K562 (cell line): ENCODE measurements around the gene MRPL55. TPM values are rescaled to one million over a fixed set of nuclear protein-coding genes. Genes with fewer than 3 reads are reported as not detected.

Source experiments
- BACH1 ChIP-seq: fragments of 200-800 bp; sonication (Bioruptor generic); IDR thresholded peaks from 2 replicates; pipeline ENCODE4 v1.6.1; 2016; ENCODE audit warnings: missing genetic modification characterization, missing compliant biosample characterization
- BCOR ChIP-seq: fragments of 450-650 bp; IDR thresholded peaks from 2 replicates; pipeline ENCODE4 v1.6.1; 2016
- C11orf30 ChIP-seq: fragments of 450-650 bp; IDR thresholded peaks from 2 replicates; pipeline ENCODE4 v1.6.1; 2016; ENCODE audit warnings: low read depth, mild to moderate bottlenecking
- CSDE1 ChIP-seq, 2 experiments: fragments of 450-650 bp; IDR thresholded peaks; 2 replicates each; pipeline ENCODE4 v1.6.1; 2016; ENCODE audit warnings: mild to moderate bottlenecking in 1 of 2
- CUX1 ChIP-seq: fragments of 200-800 bp; sonication (Bioruptor generic); IDR thresholded peaks from 2 replicates; pipeline ENCODE4 v1.6.1; 2016; ENCODE audit warnings: missing genetic modification characterization, missing compliant biosample characterization
- ESRRA ChIP-seq: fragments of 450-650 bp; IDR thresholded peaks from 2 replicates; pipeline ENCODE4 v1.6.1; 2014; ENCODE audit warnings: low read depth, mild to moderate bottlenecking, moderate library complexity, borderline replicate concordance
- ETS2 ChIP-seq: IDR thresholded peaks from 2 replicates; pipeline ENCODE4 v1.6.1; 2016; ENCODE audit warnings: borderline replicate concordance, missing genetic modification characterization, mild to moderate bottlenecking, moderate library complexity, missing compliant biosample characterization; ENCODE audit not compliant: poor library complexity, severe bottlenecking
- GATAD2B ChIP-seq: fragments of 450-650 bp; IDR thresholded peaks from 2 replicates; pipeline ENCODE4 v1.6.1; 2017; ENCODE audit warnings: mild to moderate bottlenecking, borderline replicate concordance
- HNRNPK ChIP-seq: fragments of 200-400 bp; formaldehyde crosslinking; IDR thresholded peaks from one replicate; pipeline ENCODE4 v1.6.1; 2018; ENCODE audit warnings: mild to moderate bottlenecking, low read depth, low read length; ENCODE audit not compliant: poor library complexity, severe bottlenecking
- ILF3 ChIP-seq: fragments of 450-650 bp; IDR thresholded peaks from 2 replicates; pipeline ENCODE4 v1.6.1; 2018; ENCODE audit warnings: antibody characterized with exemption, mild to moderate bottlenecking, moderate library complexity, borderline replicate concordance
- KAT2B ChIP-seq: IDR thresholded peaks from one replicate; pipeline ENCODE4 v1.6.1; 2012; ENCODE audit warnings: low read depth, mild to moderate bottlenecking, control low read depth, inconsistent platforms, low read length, moderate library complexity
- KHSRP ChIP-seq: fragments of 450-650 bp; IDR thresholded peaks from 2 replicates; pipeline ENCODE4 v1.6.1; 2017
- KLF13 ChIP-seq: fragments of 450-650 bp; IDR thresholded peaks from 2 replicates; pipeline ENCODE4 v1.6.1; 2016; ENCODE audit warnings: missing genetic modification characterization, low read depth, mild to moderate bottlenecking, missing compliant biosample characterization, moderate library complexity, borderline replicate concordance
- PTTG1 ChIP-seq: fragments of 450-650 bp; IDR thresholded peaks from 2 replicates; pipeline ENCODE4 v1.6.1; 2016; ENCODE audit warnings: low read depth, mild to moderate bottlenecking, missing genetic modification characterization, missing compliant biosample characterization
- RCOR1 ChIP-seq, 2 experiments: IDR thresholded peaks; 2 replicates each; pipeline ENCODE4 v1.6.1; 2012; ENCODE audit warnings: low read depth in 2 of 2, low read length in 2 of 2, borderline replicate concordance in 1 of 2, improper control_type of control experiment in 1 of 2
- TAF9B ChIP-seq: fragments of 450-650 bp; IDR thresholded peaks from 2 replicates; pipeline ENCODE4 v1.6.1; 2018; ENCODE audit warnings: mild to moderate bottlenecking; ENCODE audit not compliant: partially characterized antibody
- TFAM ChIP-seq: fragments of 250-450 bp; sonication (Bioruptor Pico); conservative IDR thresholded peaks from 2 replicates; pipeline ENCODE4 v1.5.0; 2021; ENCODE audit warnings: mild to moderate bottlenecking, moderate library complexity
- YBX1 ChIP-seq: fragments of 450-650 bp; IDR thresholded peaks from 2 replicates; pipeline ENCODE4 v1.7.1; 2016; ENCODE audit warnings: mild to moderate bottlenecking
- ZNF133 ChIP-seq: fragments of 250-450 bp; sonication (Bioruptor Pico); IDR thresholded peaks from 2 replicates; pipeline ENCODE4 v1.4.0; 2020; ENCODE audit warnings: mild to moderate bottlenecking
- ZNF354B ChIP-seq: fragments of 250-450 bp; sonication (Bioruptor Pico); IDR thresholded peaks from 2 replicates; pipeline ENCODE4 v1.4.0; 2020
- ZNF778 ChIP-seq: fragments of 450-650 bp; formaldehyde crosslinking; IDR thresholded peaks from 2 replicates; pipeline ENCODE4 v1.4.0; 2020; ENCODE audit warnings: mild to moderate bottlenecking, moderate library complexity
- polyA plus RNA-seq, 8 experiments: library from polyadenylated mRNA; depleted of rRNA in 4 of 8; stranded (reverse) in 5 of 8; unstranded in 3 of 8; fragments of >200 nt; fragmentation: Nextera tagmentation in 2 of 8; fragmentation: Illumina TruSeq in 1 of 8; extraction: Ambion mirVana in 2 of 8; extraction: Trizol in 1 of 8; gene quantifications; 2 replicates each; pipeline versions ENCODE4 v1.2.1 to v1.2.3, GENCODE V29; 2011 to 2014; ENCODE audit warnings: inconsistent platforms in 1 of 8, missing spikeins in 1 of 8
- total RNA-seq, 7 experiments: library from RNA; depleted of rRNA in 6 of 7; stranded (reverse); fragments of >200 nt in 6 of 7; fragmentation: Illumina TruSeq in 2 of 7; extraction: Trizol in 2 of 7; gene quantifications; 2 replicates each; pipeline versions ENCODE4 v1.2.1 to v1.2.3, GENCODE V29; 2011 to 2021; ENCODE audit warnings: low replicate concordance in 1 of 7
- TF ChIP-seq, protein P1 (sequence below): fragments of 450-650 bp; formaldehyde crosslinking; IDR thresholded peaks from 2 replicates; pipeline ENCODE4 v1.4.0; 2022; ENCODE audit warnings: mild to moderate bottlenecking, moderate library complexity

The MRPL55 gene
- total and polyA plus RNA-seq, 9 of the 15 experiments (the other 6 are each of a cell fraction or from before 2014, with no cell fraction given): 34.9 to 228 (median 81.0) TPM

GRCh38 chr1:228085287-228085951 lies 23.7 kb downstream of the MRPL55 start (continued):
- TF ChIP-seq ILF3: no peak
- no peak for TF ChIP-seq BACH1 (tag)
- no peak for TF ChIP-seq HNRNPK
- no peak for TF ChIP-seq ZNF778 (CRISPR knock-in tag)
- no peak for TF ChIP-seq TFAM
- TF ChIP-seq RCOR1 (IDR thresholded peaks at IDR 0.05; ENCODE audit: borderline replicate concordance in 1 of 2, low read depth in 2 of 2, low read length in 2 of 2): peak in 1 of 2 experiments; percentile 89; a peak in 3 of 4 replicates
- TF ChIP-seq CUX1: no peak
- no peak for TF ChIP-seq ZNF354B (CRISPR knock-in tag)
- no peak for TF ChIP-seq ETS2 (tag)
- TF ChIP-seq ESRRA: no peak
- TF ChIP-seq ZNF133 (CRISPR knock-in tag): no peak
- TF ChIP-seq GATAD2B: no peak
- no peak for TF ChIP-seq CSDE1 (IDR thresholded peaks at IDR 0.05)
- TF ChIP-seq KHSRP: no peak
- no peak for TF ChIP-seq KAT2B
- TF ChIP-seq YBX1: no peak
- TF ChIP-seq BCOR: no peak
- no peak for TF ChIP-seq PTTG1 (tag)
- no peak for TF ChIP-seq KLF13 (tag)
- TF ChIP-seq, protein P1, sequence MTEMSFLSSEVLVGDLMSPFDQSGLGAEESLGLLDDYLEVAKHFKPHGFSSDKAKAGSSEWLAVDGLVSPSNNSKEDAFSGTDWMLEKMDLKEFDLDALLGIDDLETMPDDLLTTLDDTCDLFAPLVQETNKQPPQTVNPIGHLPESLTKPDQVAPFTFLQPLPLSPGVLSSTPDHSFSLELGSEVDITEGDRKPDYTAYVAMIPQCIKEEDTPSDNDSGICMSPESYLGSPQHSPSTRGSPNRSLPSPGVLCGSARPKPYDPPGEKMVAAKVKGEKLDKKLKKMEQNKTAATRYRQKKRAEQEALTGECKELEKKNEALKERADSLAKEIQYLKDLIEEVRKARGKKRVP (CRISPR knock-in tag): no peak
- TF ChIP-seq C11orf30: no peak
- TF ChIP-seq TAF9B: no peak
